ENCODE results near the gene RAB15. TPM values are rescaled to one million over a fixed set of nuclear protein-coding genes. Genes with fewer than 3 reads are reported as not detected.

The RAB15 gene
- total and polyA plus RNA-seq, 2 of the 8 experiments (the other 6 are each of a cell fraction or from before 2014, with no cell fraction given) = 38.8 to 58.1 TPM

DNA sequence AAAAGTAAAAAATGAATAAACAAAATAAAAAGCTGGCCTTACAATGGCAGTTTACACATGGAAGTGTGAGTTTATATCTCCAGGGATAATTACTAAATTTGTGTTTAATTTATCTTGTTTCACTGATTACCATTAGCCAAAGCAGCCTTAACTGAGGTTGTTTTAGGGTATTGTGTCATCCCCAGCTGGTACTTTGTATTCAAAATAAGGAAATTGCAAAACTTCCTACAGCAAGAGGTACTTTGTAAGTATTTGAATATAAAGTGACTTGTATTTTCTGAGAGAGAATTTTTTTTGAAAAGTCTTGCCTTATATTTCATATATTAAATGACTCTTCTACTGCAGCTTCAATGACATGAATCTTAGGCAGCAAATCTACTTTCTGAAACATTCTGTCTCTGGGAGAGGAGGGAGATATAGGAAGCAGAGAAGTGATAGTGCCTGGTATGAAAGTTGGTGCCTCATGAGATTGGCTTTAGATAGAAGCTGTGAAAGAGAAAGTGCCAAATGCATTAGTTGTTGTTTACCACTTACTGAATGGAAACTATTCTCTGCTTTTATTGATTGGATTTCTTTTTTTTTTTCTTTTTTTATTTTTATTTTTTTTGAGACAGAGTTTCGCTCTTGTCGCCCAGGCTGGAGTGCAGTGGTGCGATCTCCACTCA is 21.3 kb upstream of the RAB15 start:
- Histone ChIP-seq H4K5ac (ENCODE audit: insufficient read length, low read depth, low read length) (no peak overlapping the region), H2BK120ac (replicated peaks; ENCODE audit: low read depth, low read length) (no peak overlapping the region), H3K27ac (ENCODE audit: low read depth, low read length) (no peak overlapping the region), H2BK15ac (ENCODE audit: low read length) (no peak overlapping the region), H3K14ac (ENCODE audit: insufficient read length) (no peak overlapping the region), H3K23ac (ENCODE audit: insufficient read length) (no peak overlapping the region), H3K4me1 (replicated peaks in 1 of 4; ENCODE audit: control insufficient read depth in 3 of 4, insufficient read depth in 4 of 4, low read length in 3 of 4) (no peaks in the 10 kb centered on the region; a peak in 1 of 7 replicates), H3K9ac (replicated peaks in 1 of 4; ENCODE audit: extremely low read depth in 1 of 4, low read depth in 3 of 4, low read length in 3 of 4) (no peak overlapping the region), H3K23me2 (ENCODE audit: low read depth, low read length) (no peaks in the 10 kb centered on the region), H3K79me2 (ENCODE audit: control insufficient read depth in 1 of 2, insufficient read depth in 2 of 2, low read length in 2 of 2) (peaks cover 0 to 11% of the 10 kb centered on the region in 2 experiments; a peak in 1 of 4 replicates), H2BK20ac (ENCODE audit: low read length) (no peak overlapping the region), H3K79me1 (ENCODE audit: low read depth, low read length) (0 out of 2 replicates have a peak, but pooled peaks cover 2% of the 10 kb centered on the region), H2BK5ac (ENCODE audit: low read depth, low read length) (no peak overlapping the region), H2AK5ac (ENCODE audit: low read depth, low read length) (no peak overlapping the region), H3K4ac (replicated peaks; ENCODE audit: insufficient read length, low read depth, low read length) (no peak overlapping the region), H3K18ac (ENCODE audit: extremely low read depth, low read length) (no peak overlapping the region), H2AFZ (ENCODE audit: low read length) (no peak overlapping the region), H3K4me3 (ENCODE audit: extremely low read depth in 1 of 4, insufficient read depth in 2 of 4, low read depth in 3 of 4, low read length in 4 of 4) (no peak overlapping the region), H3K4me2 (ENCODE audit: insufficient read depth in 1 of 2, low read depth in 2 of 2, low read length in 2 of 2) (no peak overlapping the region), H3K27me3 (replicated peaks in 1 of 4; ENCODE audit: control insufficient read depth in 3 of 4, extremely low read depth in 1 of 4, insufficient read depth in 3 of 4, low read length in 3 of 4) (no peaks in the 10 kb centered on the region), H4K8ac (ENCODE audit: extremely low read depth, insufficient read depth, low read length) (no peak overlapping the region), H3K36me3 (ENCODE audit: control insufficient read depth in 2 of 4, insufficient read depth in 4 of 4, low read length in 3 of 4) (no peaks in the 10 kb centered on the region), H4K91ac (replicated peaks; ENCODE audit: insufficient read length, low read length) (no peak overlapping the region), H3K56ac (replicated peaks; ENCODE audit: insufficient read length, low read depth, low read length) (no peak overlapping the region), H2BK12ac (ENCODE audit: low read depth, low read length) (no peak overlapping the region), H4K20me1 (replicated peaks in 1 of 2; ENCODE audit: control insufficient read depth in 1 of 2, insufficient read depth in 2 of 2, low read length in 2 of 2) (no peaks in the 10 kb centered on the region), H3K9me3 (ENCODE audit: insufficient read depth in 2 of 2, low read depth in 1 of 2, low read length in 1 of 2) (no peaks in the 10 kb centered on the region)
- WGBS, 2 experiments (ENCODE audit: extremely low coverage in 1 of 2, insufficient coverage in 1 of 2, insufficient read length in 1 of 2, insufficient replicate concordance in 2 of 2, low coverage in 1 of 2, low lambda C conversion rate in 2 of 2, missing lambda C conversion rate in 1 of 2) = 89% methylated on average over 3 of the region's 3 CpGs; no CpG with 5 or more reads in 1 of the 2 experiments
- ChIA-PET POLR2A (ENCODE audit: partially characterized antibody) (interaction anchor here (0.6 to 1.0 kb wide), 2 partner anchors 79 to 216 kb away, joined by 3 read pairs; partner anchors contain the start of gene CHURC1), CTCF (ENCODE audit: partially characterized antibody) (interaction anchor here (0.6 to 2.1 kb wide), 7 partner anchors 9 to 152 kb away, joined by 3 to 19 read pairs (median 3); no protein-coding TSS in a partner anchor)
- no peak for DNase-seq (ENCODE audit: low read depth in 1 of 2, low spot score in 2 of 2)
- no peak for FAIRE-seq
- TF ChIP-seq CHD1 (IDR thresholded peaks at IDR 0.05; ENCODE audit: low read depth, low read length) (no peak), KDM5A (IDR thresholded peaks at IDR 0.05; ENCODE audit: low read length) (no peak), YY1 (IDR thresholded peaks at IDR 0.05; ENCODE audit: low read depth, low read length) (no peak), TBP (IDR thresholded peaks at IDR 0.05; ENCODE audit: low read depth, low read length) (no peak), SUZ12 (IDR thresholded peaks at IDR 0.05; ENCODE audit: low read length) (no peak), PHF8 (conservative IDR thresholded peaks at IDR 0.05; ENCODE audit: low read depth, low read length) (no peak)
- TF ChIP-seq, protein P1, sequence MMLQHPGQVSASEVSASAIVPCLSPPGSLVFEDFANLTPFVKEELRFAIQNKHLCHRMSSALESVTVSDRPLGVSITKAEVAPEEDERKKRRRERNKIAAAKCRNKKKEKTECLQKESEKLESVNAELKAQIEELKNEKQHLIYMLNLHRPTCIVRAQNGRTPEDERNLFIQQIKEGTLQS (IDR thresholded peaks at IDR 0.05; ENCODE audit: insufficient read depth, low read depth, low read length) = no peak
- TF ChIP-seq, protein P2, sequence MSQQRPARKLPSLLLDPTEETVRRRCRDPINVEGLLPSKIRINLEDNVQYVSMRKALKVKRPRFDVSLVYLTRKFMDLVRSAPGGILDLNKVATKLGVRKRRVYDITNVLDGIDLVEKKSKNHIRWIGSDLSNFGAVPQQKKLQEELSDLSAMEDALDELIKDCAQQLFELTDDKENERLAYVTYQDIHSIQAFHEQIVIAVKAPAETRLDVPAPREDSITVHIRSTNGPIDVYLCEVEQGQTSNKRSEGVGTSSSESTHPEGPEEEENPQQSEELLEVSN (IDR thresholded peaks at IDR 0.05) = no peak
- TF ChIP-seq, protein P3, sequence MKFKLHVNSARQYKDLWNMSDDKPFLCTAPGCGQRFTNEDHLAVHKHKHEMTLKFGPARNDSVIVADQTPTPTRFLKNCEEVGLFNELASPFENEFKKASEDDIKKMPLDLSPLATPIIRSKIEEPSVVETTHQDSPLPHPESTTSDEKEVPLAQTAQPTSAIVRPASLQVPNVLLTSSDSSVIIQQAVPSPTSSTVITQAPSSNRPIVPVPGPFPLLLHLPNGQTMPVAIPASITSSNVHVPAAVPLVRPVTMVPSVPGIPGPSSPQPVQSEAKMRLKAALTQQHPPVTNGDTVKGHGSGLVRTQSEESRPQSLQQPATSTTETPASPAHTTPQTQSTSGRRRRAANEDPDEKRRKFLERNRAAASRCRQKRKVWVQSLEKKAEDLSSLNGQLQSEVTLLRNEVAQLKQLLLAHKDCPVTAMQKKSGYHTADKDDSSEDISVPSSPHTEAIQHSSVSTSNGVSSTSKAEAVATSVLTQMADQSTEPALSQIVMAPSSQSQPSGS (IDR thresholded peaks at IDR 0.05; ENCODE audit: low read length) = no peak

Data from H1 (cell line).